Stimulated activated CD4-positive, alpha-beta T cell treated with anti-CD3 and anti-CD28 coated beads, Interleukin-15, amount 100 ng/mL, for 24 hours (primary cell): ENCODE data around the gene MTHFS.
"Not testable (repeated sequence)": the region's sequence is repeated elsewhere in the genome, so short reads cannot be mapped to it uniquely, and the experiment has no call there.

Experiments
- DNase-seq: peaks from one replicate; pipeline ENCODE4 v3.0.0-alpha.2; 2020

MTHFS gene

DNA sequence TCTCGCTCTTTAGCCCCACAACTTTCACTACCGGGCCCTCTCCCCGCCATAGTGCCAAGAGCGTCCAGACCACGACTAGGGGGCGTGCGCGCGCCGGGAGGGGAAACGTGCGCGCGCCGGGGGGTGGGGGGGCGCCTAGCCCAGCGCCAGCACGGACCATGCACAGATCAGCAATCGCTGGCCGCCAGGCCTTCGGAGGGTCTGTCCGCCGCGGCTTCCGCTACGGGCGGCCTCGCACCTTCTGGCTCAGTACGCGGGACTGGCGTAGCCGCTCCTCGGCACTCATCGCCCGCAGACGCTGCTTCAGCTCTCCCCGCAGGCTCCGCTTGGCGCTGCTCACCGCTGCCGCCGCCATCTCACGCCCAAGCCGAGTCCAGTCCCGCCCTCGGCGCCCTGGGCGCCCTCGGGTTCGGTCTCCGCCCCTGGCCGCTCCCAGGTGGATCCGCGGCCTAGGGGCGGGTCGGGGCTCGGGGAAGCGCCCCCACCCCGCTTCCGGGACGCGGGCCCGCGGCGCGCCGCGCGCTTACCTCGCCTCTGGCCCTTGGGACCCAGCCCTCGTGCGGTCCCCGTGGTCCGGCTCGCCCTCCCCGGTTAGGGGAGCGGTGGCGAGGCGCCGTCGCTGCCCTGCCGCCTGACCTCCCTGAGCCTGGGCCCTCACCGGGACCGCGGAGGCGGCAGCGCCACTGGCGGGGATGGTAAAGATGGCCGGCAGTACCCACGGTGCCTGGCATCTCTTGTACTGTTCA lies at the start of gene MTHFS:
TSS of gene MTHFS (minus strand) at position 381 of the 746 bp plus-strand sequence. CDS start at position 355, 26 bp downstream.
- DNase-seq = peak; percentile 83

DNA sequence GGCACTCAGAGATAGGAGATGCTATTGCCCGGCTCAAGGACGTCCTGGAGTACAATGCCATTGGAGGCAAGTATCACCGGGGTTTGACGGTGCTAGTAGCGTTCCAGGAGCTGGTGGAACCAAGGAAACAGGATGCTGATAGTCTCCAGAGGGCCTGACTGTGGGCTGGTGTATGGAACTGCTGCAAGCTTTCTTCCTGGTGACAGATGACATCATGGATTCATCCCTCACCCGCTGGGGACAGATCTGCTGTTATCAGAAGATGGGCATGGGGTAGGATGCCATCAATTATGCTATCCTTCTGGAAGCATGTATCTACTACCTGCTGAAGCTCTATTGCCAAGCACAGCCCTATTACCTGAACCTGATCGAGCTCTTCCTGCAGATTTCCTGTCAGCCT lies 47.8 kb upstream of the MTHFS start:
- no peak for DNase-seq

DNA sequence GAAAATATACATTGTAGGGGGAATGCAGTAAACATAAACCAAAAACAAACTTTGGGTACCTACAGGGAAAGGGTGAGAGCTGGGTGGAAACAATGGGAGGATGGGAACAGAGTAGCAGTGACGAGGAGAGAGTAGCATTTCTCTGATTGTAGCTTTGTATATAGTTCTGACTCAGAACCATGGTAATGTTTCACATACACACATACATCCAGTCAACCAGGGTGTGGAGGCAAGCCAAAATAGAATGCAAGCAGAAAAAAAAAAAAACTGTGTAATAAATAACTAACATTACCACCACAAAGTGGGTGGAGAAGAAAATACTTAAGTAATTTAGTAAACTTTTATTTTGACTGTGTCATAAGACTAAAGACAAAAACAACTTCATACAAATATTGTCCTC lies 47.0 kb upstream of the MTHFS start:
- no peak for DNase-seq

DNA sequence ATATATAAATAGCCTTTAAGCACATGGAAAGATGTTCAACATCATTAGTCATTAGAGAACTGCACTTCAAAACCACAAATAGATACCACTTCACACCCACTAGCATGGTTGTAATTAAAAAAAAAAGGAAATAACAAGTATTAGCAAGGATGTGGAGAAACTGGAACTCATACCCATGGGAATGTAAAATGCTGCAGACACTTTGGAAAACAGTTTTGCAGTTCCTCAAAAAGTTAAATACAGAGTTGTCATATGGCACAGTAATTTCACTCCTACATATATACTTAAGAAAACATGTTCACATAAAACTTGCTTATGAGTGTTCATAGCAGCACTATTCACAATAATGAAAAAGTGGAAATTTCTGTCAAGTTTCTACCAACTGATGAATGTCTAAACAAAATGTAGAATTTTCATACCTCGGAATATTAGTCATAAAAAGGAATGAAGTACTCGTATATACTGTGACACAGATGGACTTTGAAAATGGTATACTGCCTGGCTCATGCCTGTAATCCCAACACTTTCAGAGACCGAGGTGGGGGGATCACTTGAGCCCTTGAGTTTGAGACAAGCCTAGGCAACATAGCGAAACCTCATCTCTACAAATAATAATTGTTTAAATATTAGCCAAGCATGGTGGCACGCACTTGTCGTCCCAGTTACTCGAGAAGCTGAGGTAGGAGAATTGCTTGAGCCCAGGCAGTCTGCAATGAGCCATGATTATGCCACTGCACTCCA lies 46.1 kb upstream of the MTHFS start:
- no peak for DNase-seq

DNA sequence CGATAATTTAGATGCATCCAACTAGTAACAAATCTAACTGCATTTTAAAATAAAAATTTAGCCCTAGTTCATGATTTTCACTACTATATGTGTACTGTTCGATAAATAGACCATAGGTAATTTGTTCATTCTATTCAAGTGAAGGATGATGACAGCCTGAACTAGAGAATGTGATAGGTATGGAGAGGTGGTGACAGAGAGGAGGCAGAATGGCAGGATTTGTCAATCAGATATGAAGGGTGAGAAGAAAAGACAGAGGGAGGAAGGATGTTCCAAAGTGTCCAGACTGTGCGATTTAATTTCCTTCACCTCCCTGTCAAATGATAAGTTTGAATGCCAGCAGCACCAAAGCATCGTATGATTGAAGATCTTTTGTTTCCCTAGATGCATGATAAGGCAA lies 42.6 kb upstream of the MTHFS start:
- no peak for DNase-seq

DNA sequence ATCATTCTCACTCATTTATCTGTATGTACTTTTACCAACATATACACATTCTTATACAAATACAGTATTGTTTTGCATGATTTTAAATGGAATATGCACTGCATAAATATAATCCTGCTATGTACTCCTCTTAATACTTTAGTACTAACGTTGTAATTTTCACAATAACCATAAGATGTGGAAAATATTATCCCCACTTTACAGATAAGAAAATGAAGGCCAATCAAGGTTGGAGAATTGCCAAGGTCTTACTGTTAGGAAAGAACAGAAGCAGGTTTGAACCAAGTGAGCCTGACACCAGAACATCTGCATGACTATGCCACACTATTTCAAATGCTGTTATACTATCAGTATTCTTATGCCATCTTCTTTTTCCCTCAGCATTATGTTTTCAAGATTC lies 41.3 kb upstream of the MTHFS start:
- DNase-seq = no peak

DNA sequence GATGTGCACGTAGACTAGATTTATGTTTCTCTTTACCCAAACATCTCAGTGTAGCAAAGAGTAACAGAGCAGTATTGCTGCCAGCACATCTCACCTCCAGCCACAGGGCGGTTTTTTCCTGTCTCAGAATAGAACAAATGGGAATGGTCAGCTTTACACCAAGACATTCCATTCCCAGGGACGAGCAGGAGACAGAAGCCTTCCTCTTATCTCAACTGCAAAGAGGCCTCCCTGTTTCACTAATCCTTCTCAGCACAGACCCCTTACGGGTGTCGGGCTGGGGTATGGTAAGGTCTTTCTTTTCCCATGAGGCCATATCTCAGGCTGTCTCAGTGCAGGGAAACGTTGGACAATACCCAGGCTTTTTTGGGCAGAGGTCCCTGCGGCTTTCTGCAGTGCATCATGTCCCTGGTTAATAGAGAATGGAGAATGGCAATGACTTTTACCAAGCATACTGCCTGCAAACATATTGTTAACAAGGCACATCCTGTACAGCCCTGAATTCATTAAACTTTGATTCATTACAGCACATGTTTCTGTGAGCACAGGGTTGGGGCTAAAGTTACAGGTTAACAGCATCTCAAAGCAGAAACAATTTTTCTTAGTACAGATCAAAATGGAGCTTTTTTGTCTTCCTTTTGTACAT lies 38.9 kb upstream of the MTHFS start:
- not testable (repeated sequence) for DNase-seq

DNA sequence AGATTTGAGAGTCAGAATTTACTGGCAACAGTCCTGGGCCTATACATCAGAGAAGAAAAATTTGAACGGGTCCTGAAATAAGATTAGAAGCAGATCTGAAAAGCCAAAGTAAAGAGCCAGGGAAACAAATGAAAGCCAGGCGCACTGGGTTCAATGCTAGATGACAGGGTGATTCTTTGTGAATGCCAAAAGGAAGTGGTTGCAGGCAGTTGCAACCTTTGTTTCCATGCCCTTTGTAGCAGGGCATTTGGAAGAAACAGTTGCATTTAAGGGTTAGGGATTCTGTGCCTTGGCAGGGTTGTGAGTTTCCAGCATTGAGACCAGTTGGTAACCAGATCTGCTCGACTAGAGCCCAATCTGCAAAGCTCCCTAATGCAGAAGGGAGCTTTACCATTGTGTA lies 36.4 kb upstream of the MTHFS start:
- no peak for DNase-seq

DNA sequence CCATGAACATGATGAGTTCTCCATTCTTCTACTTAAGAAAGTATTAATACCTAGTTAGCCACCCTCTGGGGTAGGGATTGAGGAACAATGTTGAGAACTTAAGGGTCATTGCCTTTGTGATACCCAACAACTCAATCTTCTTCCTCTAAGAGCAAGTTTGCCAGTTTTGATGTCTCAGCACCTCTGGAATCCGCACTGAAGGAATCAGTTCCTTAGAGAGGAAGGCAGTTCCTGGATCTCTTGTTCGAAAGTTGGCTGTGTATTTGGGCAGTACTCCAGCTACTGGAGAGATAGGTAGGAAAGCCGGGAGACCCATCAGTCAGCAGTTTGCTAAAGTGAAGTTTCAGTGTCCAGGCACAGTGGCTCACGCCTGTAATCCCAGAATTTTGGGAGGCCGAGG lies 35.6 kb upstream of the MTHFS start:
- no peak for DNase-seq

DNA sequence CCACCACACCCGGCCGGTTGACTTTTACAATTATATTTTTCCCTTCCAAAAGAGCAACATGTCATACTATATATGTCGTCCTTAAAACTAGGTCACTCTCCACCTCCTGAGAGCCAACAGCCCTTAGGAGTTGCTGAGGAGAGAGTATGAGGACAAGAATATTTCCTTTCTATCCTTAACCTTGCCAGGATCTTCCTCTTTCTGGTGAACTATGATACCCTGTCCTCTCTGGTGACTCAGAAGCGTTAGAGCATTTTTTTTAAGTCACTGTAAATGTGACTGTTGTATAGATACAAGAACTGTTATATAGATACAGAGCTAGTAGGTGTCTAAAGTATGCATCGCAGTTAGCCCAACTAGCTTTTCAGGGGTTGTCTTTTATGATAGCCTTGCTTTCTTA lies 33.7 kb upstream of the MTHFS start:
- DNase-seq = no peak

DNA sequence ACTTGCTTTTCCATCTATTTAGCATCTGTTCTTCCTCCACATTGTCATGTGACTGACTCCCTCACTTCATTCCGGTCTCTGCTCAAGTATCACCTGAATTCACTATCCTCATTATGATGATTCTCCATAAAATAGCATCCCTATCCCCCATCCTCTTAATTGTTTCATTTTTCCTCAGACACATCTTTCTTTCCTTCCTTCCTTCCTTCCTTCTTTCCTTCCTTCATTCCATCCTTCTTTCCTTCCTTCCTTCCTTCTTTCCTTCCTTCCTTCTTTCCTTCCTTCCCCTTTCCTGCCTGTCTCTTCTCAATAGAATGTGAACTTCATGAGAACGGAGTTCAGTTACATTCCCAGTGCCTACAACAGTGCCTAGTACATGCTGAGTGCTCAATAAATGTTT lies 32.6 kb upstream of the MTHFS start:
- no peak for DNase-seq

DNA sequence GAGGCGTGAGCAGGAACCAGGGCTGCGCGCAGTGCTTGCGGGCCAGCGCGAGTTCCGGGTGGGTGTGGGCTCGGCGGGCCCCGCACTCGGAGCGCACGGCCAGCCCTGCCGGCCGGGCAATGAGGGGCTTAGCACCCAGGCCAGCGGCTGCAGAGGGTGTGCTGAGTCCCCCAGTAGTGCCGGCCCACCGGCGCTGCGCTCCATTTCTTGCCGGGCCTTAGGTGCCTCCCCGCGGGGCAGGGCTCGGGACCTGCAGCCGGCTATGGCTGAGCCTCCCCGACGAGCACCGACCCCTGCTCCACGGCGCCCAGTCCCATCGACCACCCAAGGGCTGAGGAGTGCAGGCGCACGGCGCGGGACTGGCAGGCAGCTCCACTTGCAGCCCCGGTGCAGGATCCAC lies 29.3 kb upstream of the MTHFS start:
- DNase-seq = not testable (repeated sequence)

DNA sequence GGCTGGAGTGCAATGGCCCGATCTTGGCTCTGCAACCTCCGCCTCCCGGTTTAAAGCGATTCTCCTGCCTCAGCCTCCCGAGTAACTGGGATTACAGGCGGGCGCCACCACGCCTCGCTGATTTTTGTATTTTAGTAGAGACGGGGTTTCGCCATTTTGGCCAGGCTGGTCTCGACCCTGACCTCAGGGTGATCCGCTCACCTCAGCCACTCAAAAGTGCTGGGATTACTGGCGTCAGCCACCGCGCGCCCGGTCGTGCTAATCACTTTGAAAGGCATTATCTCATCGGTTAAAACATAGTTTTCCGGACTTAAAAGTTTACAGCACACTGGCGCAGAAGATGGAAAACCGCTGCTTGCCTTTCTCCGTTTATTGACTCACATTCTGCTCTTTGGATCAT lies 27.6 kb upstream of the MTHFS start:
- no peak for DNase-seq

DNA sequence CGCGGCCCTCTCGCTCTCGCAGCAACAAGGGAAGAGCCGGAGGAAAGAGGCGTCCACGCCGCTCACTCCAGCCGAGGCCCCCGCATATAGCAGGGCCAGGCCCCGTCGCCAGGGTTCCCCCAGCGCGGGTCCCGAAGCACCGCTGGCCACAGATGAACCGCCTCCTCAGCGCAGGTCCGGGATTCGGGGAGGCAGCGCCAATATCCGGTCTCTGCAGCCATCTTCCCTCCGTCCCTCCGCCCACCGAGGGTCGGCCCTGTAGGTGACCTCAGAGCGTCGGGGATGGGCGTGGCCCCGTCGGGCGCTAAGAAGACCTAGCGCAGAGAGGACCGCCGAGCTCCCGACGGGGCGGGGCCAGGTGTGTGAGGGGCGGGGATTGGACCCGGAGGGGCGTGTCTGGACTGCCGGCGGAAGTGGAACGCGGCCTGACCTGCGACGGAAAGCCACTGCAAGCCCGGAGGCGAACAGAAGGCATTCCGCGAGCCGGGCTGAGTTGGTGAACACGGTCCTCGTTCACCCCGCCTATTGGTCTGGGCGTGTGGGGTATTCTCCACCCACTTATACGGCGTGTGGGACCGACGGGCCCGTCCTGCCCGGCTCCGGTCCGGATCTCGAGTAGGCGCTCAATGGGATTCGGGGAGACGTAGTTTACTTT lies 26.8 kb upstream of the MTHFS start:
- DNase-seq = peak; percentile 98

DNA sequence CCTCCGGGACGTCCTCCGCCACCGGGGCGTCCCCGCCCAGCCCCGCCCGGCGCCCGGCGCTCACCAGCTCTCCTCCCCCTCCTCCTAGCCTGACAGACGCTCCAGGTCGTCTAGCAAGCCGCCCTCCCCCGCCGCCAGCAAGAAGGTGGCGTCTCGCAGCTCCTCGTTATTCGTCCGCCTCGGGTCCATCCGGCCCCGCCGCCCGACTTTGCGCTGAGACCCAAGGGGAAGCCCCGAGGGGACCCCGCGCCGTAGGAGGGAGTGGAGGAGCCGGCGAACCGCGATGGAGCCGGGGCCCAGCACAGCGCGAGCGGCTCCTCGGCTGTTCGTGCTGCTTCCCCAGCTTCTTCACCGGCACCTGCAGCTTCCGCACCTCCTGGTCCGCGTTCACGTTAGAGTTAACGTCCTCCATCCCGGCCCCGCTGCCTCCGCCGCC lies 26.3 kb upstream of the MTHFS start:
- DNase-seq = peak; percentile 82

DNA sequence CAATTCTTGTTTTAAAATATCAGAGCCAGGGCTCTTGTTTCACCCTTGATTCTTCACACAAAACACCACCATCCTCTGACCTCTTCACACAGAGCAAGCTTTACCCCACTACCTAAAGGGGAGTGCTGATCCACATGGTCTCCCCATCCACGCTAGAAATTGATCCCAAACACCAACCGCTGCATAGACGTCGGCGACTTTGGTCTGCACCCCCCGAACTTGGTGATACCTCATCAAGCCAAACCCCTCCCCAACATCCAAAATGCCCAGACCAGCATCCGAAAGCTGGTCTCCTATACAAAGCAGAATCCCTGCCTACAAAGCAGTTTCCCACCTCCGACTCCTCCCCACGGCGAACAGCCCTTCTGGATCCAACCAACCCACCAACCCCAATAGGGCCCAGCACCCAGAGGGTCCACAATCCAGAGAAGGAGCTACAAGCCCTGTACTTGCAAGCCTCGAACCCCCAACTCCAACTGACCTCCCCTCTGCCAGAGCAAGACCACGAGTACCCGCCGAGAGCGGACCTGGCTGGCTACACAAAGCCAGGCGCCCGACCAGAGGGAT lies 25.8 kb upstream of the MTHFS start:
- DNase-seq = no peak

DNA sequence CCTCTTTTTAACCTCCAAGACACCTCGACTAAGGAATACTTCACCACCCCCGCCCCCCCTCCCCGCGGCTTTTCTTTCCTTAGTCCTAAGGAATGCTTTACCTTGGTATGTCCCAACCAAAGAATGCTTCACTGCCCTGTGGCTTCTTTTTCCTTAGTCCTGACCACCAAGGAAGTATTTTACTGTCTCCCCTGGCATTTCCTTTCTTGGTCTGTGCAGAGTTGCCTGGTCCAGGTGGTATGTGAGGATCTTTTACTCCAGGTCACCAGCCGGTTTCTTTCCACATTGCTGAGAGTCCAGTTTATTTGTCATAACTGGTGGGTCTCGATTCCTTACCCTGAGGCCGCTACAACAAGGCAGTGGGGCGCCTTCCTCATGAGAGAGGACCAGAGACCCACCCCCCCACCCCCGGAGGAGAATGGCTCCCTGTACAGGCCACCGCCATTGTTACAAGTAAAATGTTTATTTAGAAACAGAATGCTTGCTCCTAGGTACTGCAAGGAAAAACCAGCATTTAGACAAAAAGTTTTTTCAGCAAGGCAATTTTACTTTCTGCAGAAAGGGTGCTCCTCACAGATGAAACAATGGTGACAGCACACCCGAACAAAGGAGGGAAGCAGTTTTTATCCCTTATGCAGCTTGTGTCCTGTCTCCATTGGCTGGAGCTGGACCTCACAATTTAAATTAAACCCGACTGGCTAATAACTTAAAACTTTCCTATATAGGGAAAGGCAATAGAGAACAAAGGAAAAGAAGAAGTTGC lies 23.1 kb upstream of the MTHFS start:
- no peak for DNase-seq

DNA sequence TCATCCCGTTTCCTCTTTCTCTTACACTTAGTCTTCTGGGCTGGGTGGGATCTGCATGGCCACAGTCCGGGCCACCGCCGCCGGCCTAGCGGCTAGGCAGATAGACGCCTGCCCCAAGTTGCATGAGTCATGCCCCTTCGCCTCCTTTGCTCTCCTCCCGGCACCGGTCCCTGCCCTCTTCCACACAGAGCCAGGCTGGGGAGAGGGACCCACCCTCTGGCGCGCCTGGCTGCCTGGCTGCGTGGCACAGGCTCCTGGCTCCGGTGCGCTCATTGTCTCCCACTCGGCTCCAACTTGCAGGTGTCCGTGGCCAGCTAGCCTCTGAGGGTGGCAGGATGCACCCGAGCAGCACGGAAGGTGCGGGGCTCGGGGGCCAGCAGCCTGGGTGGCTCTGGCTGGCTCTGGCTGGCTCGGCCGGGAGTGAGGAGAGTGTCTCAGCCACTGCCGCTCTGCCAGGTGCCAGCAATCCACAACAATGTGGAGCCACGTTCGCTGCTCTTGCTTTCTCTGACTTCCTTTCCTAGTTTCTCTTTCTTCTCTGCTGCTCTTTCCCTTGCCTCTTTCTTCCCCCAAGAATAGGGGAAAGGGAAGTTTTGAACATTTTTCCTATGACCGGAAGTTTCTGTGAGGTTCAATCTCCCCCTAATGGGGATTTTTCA lies 22.4 kb upstream of the MTHFS start:
- DNase-seq = no peak

DNA sequence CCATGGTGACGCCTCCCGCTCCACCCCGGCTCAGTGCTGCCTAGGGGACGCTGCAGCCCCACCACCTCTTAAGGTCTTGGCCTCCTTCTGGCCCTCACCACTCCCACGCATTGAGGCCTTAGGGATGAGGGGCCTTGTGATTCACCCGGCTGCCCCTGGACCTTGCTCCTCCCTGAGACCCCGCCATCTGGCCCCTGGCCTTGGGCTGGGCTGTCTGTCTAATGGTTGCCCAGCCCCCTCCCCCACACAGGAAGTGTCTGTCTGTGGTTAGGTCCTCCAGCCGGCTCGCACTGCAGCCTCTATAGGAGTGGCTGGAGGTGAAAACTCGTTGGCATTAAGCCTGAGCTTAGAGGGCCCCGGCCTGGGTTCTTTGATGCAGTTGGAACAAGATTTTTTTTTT lies 21.5 kb upstream of the MTHFS start:
- DNase-seq = no peak

DNA sequence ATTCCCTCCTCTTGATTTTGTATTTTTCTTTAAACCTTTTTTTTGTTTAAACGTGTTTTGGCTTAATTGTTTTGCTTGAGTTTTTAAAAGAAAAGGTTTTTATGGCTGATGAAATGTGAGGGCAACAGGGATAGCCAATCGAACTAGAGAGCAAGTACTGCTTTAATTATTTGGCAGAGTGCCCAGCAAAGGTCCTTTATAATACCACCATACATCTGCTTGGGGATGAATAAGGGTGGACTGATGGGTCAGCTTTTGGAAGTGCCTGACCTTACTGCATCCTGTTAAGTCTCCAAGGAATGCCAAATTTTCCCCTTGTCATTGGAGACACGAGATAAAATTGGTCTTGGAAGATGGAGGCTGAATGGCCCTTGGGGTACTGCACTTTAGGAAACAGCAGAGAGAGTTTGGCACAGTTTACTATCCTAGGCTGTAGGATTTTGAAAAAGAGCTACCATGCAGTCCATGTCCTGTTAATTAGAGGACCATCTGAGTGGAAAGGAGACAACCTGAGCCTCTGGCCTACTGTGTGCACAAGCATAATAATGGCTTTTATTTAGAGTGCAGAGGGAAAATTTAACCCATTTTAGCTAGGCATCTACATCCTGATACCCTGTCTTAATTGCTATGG lies 19.8 kb upstream of the MTHFS start:
- no peak for DNase-seq

DNA sequence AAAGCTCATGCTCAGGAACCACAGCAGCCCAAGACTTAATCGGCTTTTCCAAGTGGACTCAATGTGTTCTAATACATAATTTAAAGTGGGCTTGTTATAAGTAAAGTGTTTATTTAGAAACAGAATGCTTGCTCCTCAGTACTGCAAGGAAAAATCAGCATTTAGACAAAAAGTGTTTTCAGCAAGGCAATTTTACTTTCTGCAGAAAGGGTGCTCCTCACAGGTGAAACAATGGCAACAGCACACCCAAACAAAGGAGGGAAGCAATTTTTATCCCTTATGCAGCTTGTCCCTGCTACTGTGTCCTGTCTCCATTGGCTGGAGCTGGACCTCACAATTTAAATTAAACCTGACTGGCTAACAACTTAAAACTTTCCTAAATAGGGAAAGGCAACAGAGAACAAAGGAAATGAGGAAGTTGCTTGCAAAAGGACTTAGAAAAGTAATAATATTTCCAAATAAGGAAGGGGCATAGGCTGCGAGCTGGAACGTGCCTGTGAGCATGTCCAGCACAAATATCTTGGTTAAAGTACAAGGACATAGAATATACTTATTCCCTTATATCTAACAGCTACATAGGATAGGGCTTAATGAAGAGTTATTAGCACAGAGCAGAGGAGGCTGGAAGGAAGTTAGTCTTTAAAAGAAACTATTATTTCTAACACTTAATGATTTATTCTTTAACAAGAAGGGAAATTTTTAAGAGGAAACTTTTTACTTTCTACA lies 19.1 kb upstream of the MTHFS start:
- not testable (repeated sequence) for DNase-seq
